Mammary epithelial cell (primary cell): ENCODE data around the gene MED14.

Experiments used
- EZH2 ChIP-seq: IDR thresholded peaks from 2 replicates; pipeline ENCODE4 v1.6.1; 2012; ENCODE audit warnings: low read length, inconsistent platforms, borderline replicate concordance
- TF ChIP-seq, protein P1 (sequence below), 2 donors: IDR thresholded peaks in 1 of 2; conservative IDR thresholded peaks in 1 of 2; 2 replicates each; pipeline ENCODE4 v1.5.1; 2011 to 2012; ENCODE audit warnings: inconsistent platforms in 2 of 2, low read length in 2 of 2, mild to moderate bottlenecking in 2 of 2, control low read depth in 1 of 2, low read depth in 1 of 2; ENCODE audit not compliant: insufficient read depth in 1 of 2; ENCODE audit errors: extremely low read depth in 1 of 2

DNA sequence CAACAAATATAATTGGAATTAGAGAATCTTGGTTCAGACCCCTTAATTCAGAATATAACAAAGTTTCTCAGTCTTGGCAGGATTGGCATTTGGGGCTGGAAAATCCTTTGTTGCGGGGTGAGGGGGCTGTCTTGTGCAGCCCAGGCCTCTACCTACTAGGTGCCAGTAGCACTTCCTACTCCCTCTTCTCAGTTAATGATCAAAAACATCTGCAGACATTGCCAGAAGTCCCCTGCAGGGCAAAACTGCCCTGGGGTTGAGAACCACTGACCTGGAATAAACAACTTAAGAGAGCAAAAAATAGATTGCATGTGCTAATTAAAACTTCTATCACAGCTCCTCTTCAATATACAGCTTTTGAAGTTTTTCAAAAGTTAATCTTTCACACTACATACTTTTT, 51.2 kb downstream of the MED14 start:
- no peak for TF ChIP-seq EZH2
- TF ChIP-seq, protein P1, sequence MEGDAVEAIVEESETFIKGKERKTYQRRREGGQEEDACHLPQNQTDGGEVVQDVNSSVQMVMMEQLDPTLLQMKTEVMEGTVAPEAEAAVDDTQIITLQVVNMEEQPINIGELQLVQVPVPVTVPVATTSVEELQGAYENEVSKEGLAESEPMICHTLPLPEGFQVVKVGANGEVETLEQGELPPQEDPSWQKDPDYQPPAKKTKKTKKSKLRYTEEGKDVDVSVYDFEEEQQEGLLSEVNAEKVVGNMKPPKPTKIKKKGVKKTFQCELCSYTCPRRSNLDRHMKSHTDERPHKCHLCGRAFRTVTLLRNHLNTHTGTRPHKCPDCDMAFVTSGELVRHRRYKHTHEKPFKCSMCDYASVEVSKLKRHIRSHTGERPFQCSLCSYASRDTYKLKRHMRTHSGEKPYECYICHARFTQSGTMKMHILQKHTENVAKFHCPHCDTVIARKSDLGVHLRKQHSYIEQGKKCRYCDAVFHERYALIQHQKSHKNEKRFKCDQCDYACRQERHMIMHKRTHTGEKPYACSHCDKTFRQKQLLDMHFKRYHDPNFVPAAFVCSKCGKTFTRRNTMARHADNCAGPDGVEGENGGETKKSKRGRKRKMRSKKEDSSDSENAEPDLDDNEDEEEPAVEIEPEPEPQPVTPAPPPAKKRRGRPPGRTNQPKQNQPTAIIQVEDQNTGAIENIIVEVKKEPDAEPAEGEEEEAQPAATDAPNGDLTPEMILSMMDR (conservative IDR thresholded peaks at IDR 0.05 in 1 of 2, IDR thresholded peaks at IDR 0.05 in 1 of 2; ENCODE audit: extremely low read depth in 1 of 2, insufficient read depth in 1 of 2, low read depth in 1 of 2, low read length in 2 of 2): no peak
